CMK (cell line): ENCODE data around the gene LNX2.

Experiments
- DNase-seq: peaks from one replicate; pipeline ENCODE4 v3.0.0-alpha.2; 2010; ENCODE audit warnings: low read depth

The LNX2 gene

GRCh38 chr13:27605610-27606200 is 14.6 kb downstream of the LNX2 start:
- no peak for DNase-seq

DNA sequence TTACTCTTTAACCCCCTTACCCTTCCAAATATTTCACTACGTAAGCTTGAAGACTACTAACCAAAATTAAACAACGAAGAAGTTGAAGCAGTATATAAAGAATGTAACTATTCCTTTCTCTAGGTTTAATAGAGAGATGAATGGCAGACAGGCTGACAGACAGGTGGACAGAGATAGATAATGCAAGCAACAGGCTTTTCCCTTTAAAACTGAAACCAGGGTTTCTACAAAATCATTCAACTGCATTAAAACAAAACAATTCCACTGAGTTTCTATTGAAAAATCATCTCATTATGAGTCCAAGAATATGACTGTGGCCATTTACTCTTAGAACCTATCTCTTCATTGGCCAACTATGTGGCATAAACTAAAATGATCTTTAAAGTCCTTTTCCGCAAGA is 15.2 kb downstream of the LNX2 start:
- no peak for DNase-seq

- DNase-seq: no peak
Observed at GRCh38 chr13:27601803-27602202, 18.5 kb downstream of the LNX2 start.

DNA sequence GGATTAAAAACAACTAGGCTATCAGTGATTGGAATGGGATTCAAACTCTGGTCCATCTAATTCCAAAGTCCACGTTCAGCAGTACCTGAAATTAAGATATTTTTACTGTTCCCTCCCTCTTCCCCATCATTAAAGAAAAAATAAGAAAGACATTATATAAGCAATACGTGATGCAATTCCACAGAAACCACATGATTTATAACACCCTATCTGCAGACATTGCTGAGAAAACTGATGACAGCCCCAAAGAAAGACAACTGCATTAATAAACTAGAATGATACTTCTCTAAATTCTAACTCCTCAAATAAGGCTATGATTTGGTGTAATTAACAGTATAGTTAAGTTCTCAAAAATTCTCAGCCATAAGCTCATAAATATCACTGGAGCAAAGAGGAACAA is 19.1 kb downstream of the LNX2 start:
- DNase-seq: no peak

DNA sequence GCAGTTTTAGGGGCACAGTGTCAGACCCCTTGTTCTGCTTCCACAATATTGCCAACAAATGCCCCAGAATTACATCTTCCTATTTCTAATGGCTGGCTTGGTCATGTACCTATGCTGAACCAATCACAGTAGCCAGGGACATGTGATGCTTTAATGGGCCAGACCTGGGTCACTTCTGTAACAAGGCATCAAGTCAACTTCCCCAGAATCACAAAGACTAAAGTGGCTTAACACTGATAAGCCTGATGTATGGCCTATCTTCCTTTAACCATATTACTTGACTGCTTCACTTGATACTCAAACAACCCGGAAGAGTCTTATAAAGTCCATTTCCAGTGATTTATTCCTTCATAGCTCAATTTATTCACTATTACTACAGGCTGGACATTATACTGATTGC is 19.6 kb downstream of the LNX2 start:
- no peak for DNase-seq

DNA sequence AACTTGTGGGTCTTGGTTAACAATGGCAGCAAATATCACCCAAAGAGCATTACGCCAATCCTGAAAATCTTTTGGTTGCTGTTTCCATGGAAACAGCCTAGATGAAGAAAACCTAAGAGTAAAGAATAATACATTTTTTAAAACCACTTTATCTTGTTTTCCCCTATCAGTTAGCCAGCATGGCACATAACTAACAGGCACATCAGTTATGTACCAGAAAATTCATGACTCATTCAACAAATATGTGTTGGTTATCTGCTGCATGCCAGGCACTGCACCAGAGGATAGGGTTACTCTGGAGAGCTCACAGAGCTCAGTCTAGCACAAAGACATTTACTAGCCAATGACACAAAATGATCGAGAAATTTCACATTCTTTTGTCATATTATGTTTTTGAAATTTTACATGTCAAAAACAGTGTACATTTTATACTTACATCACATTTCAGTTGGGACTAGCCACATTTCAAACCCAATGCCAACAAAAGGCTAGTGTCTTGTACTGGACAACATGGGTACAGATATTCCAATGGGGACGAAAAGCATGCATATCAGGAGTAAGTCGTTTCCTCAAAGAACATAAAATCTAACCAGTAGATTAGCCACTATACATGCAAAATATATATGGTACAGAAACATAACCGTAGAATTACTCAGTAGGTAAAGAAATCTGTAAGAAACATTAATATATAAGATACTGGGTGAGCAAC is 20.3 kb downstream of the LNX2 start:
- no peak for DNase-seq

GRCh38 chr13:27599096-27599495 is 21.2 kb downstream of the LNX2 start:
- no peak for DNase-seq

DNA sequence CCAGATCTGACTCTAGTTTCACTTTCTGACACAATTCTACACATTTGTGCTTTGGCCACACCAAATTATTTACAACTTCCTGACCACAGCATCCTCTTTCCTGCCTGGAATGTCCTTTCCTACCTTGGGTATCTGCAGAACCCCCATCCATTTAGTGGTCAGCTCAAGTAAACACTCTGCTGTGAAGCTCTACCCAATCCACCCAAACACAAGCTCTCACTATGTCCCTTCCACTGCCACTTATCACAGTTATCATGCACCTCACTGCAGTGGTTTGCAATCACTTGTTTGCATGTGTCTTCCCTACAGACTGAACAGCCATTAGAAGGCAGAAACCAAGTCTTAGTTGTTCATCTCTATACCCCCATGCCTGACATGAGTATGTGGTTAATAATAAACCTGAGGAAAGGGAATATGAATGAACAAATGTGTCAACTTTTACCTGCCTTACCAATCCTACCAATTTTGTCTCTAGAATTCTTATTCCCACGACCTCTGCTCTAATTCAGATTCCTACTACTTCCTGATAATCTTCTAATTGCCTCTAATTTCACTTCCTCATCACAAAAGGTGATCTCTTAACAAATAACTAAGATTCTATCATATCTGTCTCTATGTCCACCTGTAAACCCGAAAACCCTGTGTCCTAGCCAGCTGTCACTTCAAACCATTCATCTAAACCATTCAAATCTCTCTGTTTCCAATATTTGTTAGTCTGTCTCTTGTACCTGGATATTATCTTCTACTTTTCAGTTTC is 25.1 kb downstream of the LNX2 start:
- DNase-seq: no peak

GRCh38 chr13:27593267-27593666 is 27.1 kb downstream of the LNX2 start:
- no peak for DNase-seq

DNA sequence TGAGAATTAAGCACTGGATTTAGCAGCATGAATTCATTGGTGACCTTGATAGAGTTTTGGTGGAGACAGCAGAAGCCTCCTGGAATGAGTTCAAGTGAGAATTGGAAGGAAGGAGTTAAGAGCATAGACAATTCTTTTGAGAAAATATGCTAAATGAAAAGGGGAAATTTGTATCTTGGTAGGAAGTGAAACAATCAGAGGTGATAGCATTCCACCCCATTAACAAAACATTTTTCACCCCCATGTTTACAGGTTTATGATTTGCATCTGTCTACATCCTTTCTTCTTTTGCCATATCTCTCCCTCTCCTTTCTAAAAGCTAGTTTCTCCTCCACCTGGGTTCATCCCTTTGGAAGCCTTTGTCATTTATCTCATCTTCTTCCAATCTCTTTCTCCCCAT is 27.5 kb downstream of the LNX2 start:
- DNase-seq: no peak

DNA sequence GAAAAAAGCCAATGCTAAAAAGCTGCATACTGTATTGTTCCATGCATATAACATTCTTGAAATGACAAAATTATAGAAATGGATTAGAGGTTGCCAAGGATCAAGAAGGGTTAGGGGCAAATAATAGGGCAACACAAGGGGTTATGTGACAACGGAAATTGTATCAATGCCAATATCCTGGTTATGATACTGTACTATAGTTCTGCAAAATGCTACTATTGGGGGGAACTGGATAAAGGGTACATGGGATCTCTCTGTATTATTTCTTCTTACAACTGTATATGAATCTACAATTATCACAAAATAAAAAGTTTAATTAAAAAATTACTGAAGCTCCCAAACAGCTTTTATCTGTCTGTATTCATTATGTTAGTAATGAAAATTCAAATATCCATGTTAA is 31.9 kb downstream of the LNX2 start:
- no peak for DNase-seq

GRCh38 chr13:27587095-27587746 is 33.1 kb downstream of the LNX2 start:
- no peak for DNase-seq

- DNase-seq: no peak
Observed at GRCh38 chr13:27583645-27584044, 36.7 kb downstream of the LNX2 start.

DNA sequence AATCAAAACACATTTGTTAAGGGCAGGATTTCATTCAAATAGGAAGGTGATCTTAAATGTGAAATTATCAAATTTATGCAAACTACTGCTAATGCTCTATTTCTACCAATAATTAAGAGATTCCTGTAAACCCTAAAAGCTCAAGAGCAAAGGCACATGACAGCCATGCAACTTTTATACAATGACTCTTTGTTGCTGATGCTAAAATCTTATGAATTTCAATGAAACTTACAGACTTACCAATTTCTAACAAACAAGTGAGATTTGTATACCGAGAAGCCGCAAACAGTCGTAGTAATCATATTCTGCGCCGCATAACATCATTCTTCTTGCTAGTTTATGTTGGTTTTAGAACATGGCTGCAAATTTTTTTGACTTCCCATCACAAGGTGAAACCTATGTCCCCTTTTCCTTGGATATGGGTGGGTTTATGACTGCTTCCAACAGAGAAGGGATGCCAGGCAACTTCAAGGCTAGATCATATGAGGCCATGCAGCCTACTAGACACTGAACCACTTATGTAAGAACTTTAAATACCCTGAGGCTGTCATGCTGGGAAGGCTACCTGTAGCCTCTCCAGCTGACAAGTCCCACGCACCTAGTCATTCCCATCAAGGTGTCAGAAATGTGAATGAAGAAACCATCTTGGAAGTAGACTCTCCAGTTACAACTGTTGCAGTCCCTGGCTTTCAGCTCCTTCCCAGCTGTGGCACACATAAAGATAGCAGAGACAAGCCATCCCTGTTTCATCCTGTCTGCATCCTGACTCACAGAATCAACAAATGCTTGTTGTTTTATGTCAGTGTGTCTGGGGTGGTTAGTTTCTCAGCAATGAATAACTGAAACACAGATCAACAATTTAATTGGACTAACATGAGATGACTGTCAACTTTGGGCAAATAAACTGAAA is 42.0 kb downstream of the LNX2 start:
- no peak for DNase-seq

DNA sequence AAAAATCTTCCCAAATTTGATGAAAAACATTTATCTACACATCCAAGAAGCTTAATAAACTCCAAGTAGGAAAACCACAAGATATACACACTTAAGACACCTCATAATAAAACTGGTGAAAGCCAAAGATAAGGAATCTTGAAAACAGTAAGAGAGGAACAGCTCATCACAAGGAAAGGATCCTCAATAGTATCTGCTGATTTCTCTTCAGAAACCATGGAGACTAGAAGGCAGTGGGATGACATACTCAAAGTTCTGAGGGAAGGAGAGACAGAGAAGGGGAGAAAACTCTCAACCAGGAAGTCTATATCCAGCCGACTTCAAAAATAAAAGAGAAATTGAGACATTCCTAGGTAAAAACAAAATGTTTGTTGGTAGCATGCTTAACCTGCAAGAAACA is 45.7 kb downstream of the LNX2 start:
- DNase-seq: no peak

GRCh38 chr13:27573265-27573664 is 47.1 kb downstream of the LNX2 start:
- no peak for DNase-seq

DNA sequence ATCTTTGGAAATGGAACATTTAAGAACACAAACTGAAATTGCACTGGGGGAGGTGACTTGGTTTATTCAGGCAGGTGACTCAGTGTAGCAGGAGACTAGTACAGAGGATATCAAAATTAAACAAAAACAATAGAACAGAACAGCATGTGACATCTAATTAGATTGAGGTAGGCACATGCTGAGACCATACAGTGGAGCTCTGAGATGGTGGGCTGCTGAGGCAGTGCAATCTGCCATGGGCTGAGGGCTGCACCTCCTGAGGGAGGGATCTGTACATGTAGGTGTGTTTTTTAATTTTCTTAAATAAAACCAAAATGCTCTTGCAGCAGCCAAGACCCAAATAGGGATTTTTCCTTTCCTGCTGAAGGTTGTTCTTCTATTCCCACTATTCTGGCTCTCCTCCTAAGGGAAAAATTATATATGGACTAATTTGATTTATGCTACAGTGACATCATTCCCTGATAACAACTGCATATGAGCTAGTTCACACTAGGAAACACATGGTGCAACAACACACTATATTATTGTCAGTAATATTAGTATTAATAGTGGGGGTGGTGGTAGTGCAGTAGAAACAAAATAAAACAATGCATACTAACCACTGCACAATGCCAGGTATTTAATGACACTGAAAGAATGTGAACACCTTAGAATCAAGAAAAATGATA is 48.0 kb downstream of the LNX2 start:
- DNase-seq: no peak

- DNase-seq: no peak
Observed at GRCh38 chr13:27570906-27571305, 49.4 kb downstream of the LNX2 start.

- no peak for DNase-seq
Observed at GRCh38 chr13:27569405-27569804, 50.9 kb downstream of the LNX2 start.

DNA sequence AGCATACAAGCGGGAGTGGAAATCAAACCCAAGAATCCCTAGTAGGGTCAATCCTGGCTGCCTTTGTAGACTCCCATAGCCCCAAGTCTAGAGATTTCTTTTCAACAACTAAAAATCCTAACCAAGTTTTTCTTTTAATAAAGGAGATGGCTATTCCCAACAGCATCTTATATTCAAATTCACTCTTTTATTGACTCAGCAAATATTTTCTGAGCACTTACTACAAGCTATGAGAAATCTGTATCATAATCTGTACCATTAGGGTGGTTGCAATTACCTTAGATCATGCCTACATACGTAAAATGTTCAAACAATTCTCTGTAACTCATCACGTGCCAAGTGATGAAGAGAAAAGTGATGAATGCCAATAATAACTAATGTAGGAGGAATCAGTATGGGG is 54.5 kb downstream of the LNX2 start:
- no peak for DNase-seq

GRCh38 chr13:27562457-27562856 is 57.9 kb downstream of the LNX2 start:
- DNase-seq: no peak
